Transverse colon (tissue), 4 donors: Measurements from ENCODE around the gene C1orf35. TPM values are rescaled to one million over a fixed set of nuclear protein-coding genes. Genes with fewer than 3 reads are reported as not detected.

Source experiments
- DNase-seq: peaks from one replicate; pipeline ENCODE4 v3.0.0-alpha.2; 2019
- H3K27ac ChIP-seq, 4 donors: fragments of 200-600 bp; sonication (generic); 2 replicates each; pipeline ENCODE4 v1.5.1; 2016 to 2018; ENCODE audit warnings: inconsistent platforms in 4 of 4
- H3K27me3 ChIP-seq: fragments of 200-600 bp; sonication (generic); 2 replicates; pipeline ENCODE4 v1.5.1; 2017; ENCODE audit warnings: inconsistent platforms
- H3K36me3 ChIP-seq, 4 donors: fragments of 200-600 bp; sonication (generic); 2 replicates each; pipeline ENCODE4 v1.5.1; 2017 to 2019; ENCODE audit warnings: inconsistent platforms in 4 of 4
- H3K4me1 ChIP-seq, 4 donors: fragments of 200-600 bp; sonication (generic); 2 replicates each; pipeline ENCODE4 v1.5.1; 2017 to 2020; ENCODE audit warnings: inconsistent platforms in 4 of 4
- H3K4me3 ChIP-seq, 4 donors: fragments of 200-600 bp; sonication (generic); 1 replicate in 1 of 4; 2 replicates in 3 of 4; pipeline versions ENCODE4 v1.5.1 to v1.6.1; 2017 to 2019; ENCODE audit warnings: inconsistent platforms in 4 of 4
- H3K9me3 ChIP-seq, 2 donors: fragments of 200-600 bp; sonication (generic); 2 replicates each; pipeline ENCODE4 v1.5.1; 2017 to 2019; ENCODE audit warnings: inconsistent platforms in 2 of 2
- CTCF ChIP-seq, 5 experiments: fragments of 200-600 bp in 3 of 5; fragments of 450-650 bp in 2 of 5; sonication (generic) in 3 of 5; IDR thresholded peaks; 1 replicate in 2 of 5; 2 replicates in 3 of 5; pipeline ENCODE4 v1.5.1; 2016 to 2017; ENCODE audit warnings: antibody characterized with exemption in 5 of 5, inconsistent platforms in 3 of 5, mild to moderate bottlenecking in 2 of 5, moderate library complexity in 1 of 5
- EP300 ChIP-seq: sonication (generic); formaldehyde crosslinking; IDR thresholded peaks from one replicate; pipeline ENCODE4 v1.6.1; 2017; ENCODE audit warnings: antibody characterized with exemption, low read depth
- POLR2A ChIP-seq: fragments of 450-650 bp; IDR thresholded peaks from one replicate; pipeline ENCODE4 v1.6.1; 2016; ENCODE audit warnings: antibody characterized with exemption, mild to moderate bottlenecking, moderate library complexity
- POLR2AphosphoS5 ChIP-seq, 3 donors: sonication (generic); formaldehyde crosslinking; IDR thresholded peaks; one replicate each; pipeline ENCODE4 v1.6.1; 2016; ENCODE audit warnings: antibody characterized with exemption in 3 of 3
- WGBS, 2 donors: methylation state at CpG; one replicate each; pipeline ENCODE4 v1.1.5; 2018; ENCODE audit warnings: low coverage in 1 of 2; 5-methylcytosine and 5-hydroxymethylcytosine counted together
- in situ Hi-C, 4 donors: fragments of 200-750 bp; cut with MboI; loops; one replicate each; pipeline versions ENCODE4 v1.15.0 to v1.15.1; 2017; ENCODE audit warnings: low sequenced_read_pairs in 3 of 4, low pct_ligation_motif_present in 1 of 4, low pct_unique_long_range_greater_than_20kb in 1 of 4
- intact Hi-C: fragments of 100-400 bp; cut with DNase I; formaldehyde crosslinking; loops from one replicate; pipeline ENCODE4 v1.15.1; 2023; ENCODE audit warnings: low total_unique reads
- total RNA-seq, 4 donors: library from RNA; depleted of rRNA; stranded (reverse); fragments of >200 nt; gene quantifications; one replicate each; pipeline ENCODE4 v1.1.0, GENCODE V29; 2016

The C1orf35 gene
- total RNA-seq, 4 donors from 2014 or later, result 11.6 to 17.1 (median 15.7) TPM

GRCh38 chr1:228077565-228078330 is 25.4 kb downstream of the C1orf35 start:
- Histone ChIP-seq H3K27ac (no peak overlapping the region), H3K9me3 (no peaks in the 10 kb centered on the region), H3K4me3 (no peak overlapping the region), H3K36me3 (no peaks in the 10 kb centered on the region), H3K27me3 (peaks cover 11% of the 10 kb centered on the region), H3K4me1 (peaks cover 9 to 14% (median 10%) of the 10 kb centered on the region in 4 donors)
- no peak for DNase-seq
- intact Hi-C loops, result loop anchor here (10.0 kb wide), 1 partner anchor 593 kb away; no protein-coding TSS in a partner anchor
- TF ChIP-seq POLR2AphosphoS5 (IDR thresholded peaks at IDR 0.05), result no peak
- no peak for TF ChIP-seq CTCF (IDR thresholded peaks at IDR 0.05)
- no peak for TF ChIP-seq POLR2A
- no peak for TF ChIP-seq EP300
- WGBS, 2 donors, result 36 to 70% methylated on average over 2 to 10 of the region's 10 CpGs
- in situ Hi-C loops, result no loop called here

- no peak overlapping the region for H3K27ac ChIP-seq
- intact Hi-C loops, result loop anchor here (10.0 kb wide), 1 partner anchor 592 kb away; no protein-coding TSS in a partner anchor
- in situ Hi-C loops, result no loop called here
- H3K36me3 ChIP-seq, result no peaks in the 10 kb centered on the region
- H3K4me3 ChIP-seq, result no peak overlapping the region
- peaks cover 11% of the 10 kb centered on the region for H3K27me3 ChIP-seq
- 71% methylated on average over 9 of the region's 9 CpGs; no CpG with 5 or more reads in 1 of the 2 donors for WGBS, 2 donors
- H3K9me3 ChIP-seq, result no peaks in the 10 kb centered on the region
- peaks cover 9 to 11% (median 10%) of the 10 kb centered on the region in 4 donors for H3K4me1 ChIP-seq
- TF ChIP-seq EP300 (no peak), CTCF (IDR thresholded peaks at IDR 0.05) (no peak), POLR2A (no peak)
- peak; percentile 5 for DNase-seq
These were observed 26.2 kb downstream of the C1orf35 start for GRCh38 chr1:228076796-228077430.

GRCh38 chr1:228075801-228076271 is 27.3 kb downstream of the C1orf35 start:
- H3K36me3 ChIP-seq, result no peaks in the 10 kb centered on the region
- in situ Hi-C loops, result no loop called here
- peaks cover 0 to 1% (median 1%) of the 10 kb centered on the region in 4 donors for H3K4me1 ChIP-seq
- WGBS, 2 donors, result 60 to 68% methylated on average over 2 to 9 of the region's 9 CpGs
- intact Hi-C loops, result loop anchor here (10.0 kb wide), 1 partner anchor 591 kb away; no protein-coding TSS in a partner anchor
- no peaks in the 10 kb centered on the region for H3K9me3 ChIP-seq
- no peak overlapping the region for H3K27ac ChIP-seq
- no peak overlapping the region for H3K4me3 ChIP-seq
- no peak for DNase-seq
- TF ChIP-seq POLR2AphosphoS5 (IDR thresholded peaks at IDR 0.05) (no peak), CTCF (IDR thresholded peaks at IDR 0.05) (no peak), EP300 (no peak), POLR2A (no peak)
- H3K27me3 ChIP-seq, result peaks cover 11% of the 10 kb centered on the region
